ENCODE measurements around the gene ROBO2.

DNA sequence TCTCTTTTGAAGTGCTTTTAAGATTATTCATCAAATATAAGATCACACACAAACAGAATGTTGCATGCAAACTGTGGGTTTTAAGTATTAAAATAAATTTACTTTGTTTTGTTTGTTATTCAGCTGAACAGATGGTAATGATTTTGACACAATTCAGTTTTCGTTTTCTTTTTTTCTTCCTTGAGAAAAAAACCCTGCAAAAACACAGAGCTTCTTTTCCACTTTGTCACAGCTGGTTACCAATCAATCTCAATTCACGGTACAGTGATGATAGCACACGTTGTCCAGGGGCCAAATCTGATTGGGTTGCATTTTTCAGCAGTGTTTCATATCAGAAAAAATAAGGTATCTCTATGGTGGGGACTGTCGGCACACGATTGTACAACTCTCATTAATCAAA lies 473.6 kb downstream of the ROBO2 start:
- TF ChIP-seq POLR2A (IDR thresholded peaks at IDR 0.05) (no peak), CTCF (IDR thresholded peaks at IDR 0.05) (no peak)

All from esophagus squamous epithelium (tissue), 4 donors.